Liver (tissue), 9 donors: ENCODE measurements around the gene LARGE1. TPM values are rescaled to one million over a fixed set of nuclear protein-coding genes. Genes with fewer than 3 reads are reported as not detected.

ENCODE experiments used
- DNase-seq: peaks from one replicate; pipeline ENCODE4 v3.0.0-alpha.2; 2017; ENCODE audit warnings: low spot score
- H3K27ac ChIP-seq, 2 donors: one replicate each; pipeline ENCODE4 v1.7.0; 2013; ENCODE audit warnings: inconsistent platforms in 2 of 2, low read length in 2 of 2, control low read depth in 1 of 2, low read depth in 1 of 2, mild to moderate bottlenecking in 1 of 2
- H3K27me3 ChIP-seq, 4 donors: one replicate each; pipeline versions ENCODE4 v1.6.1 to v1.7.0; 2013; ENCODE audit warnings: low read length in 3 of 4, inconsistent platforms in 1 of 4, mild to moderate bottlenecking in 1 of 4, moderate library complexity in 1 of 4; ENCODE audit not compliant: control insufficient read depth in 4 of 4, insufficient read depth in 4 of 4
- H3K36me3 ChIP-seq, 4 donors: one replicate each; pipeline versions ENCODE4 v1.6.1 to v1.7.0; 2013; ENCODE audit warnings: low read length in 3 of 4, mild to moderate bottlenecking in 3 of 4, low read depth in 1 of 4, moderate library complexity in 1 of 4; ENCODE audit not compliant: control insufficient read depth in 4 of 4, insufficient read depth in 3 of 4
- H3K4me1 ChIP-seq, 4 donors: one replicate each; pipeline versions ENCODE4 v1.6.1 to v1.7.0; 2013; ENCODE audit warnings: low read length in 3 of 4, mild to moderate bottlenecking in 3 of 4, moderate library complexity in 1 of 4; ENCODE audit not compliant: control insufficient read depth in 4 of 4, insufficient read depth in 4 of 4
- H3K4me3 ChIP-seq, 3 donors: one replicate each; pipeline versions ENCODE4 v1.6.1 to v1.7.0; 2013; ENCODE audit warnings: low read length in 3 of 3, control low read depth in 1 of 3, low read depth in 1 of 3, mild to moderate bottlenecking in 1 of 3
- H3K9ac ChIP-seq, 2 donors: one replicate each; pipeline ENCODE4 v1.7.0; 2013; ENCODE audit warnings: low read length in 2 of 2, mild to moderate bottlenecking in 2 of 2, moderate library complexity in 2 of 2, control low read depth in 1 of 2, low read depth in 1 of 2
- H3K9me3 ChIP-seq, 4 donors: one replicate each; pipeline versions ENCODE4 v1.6.1 to v1.7.0; 2013; ENCODE audit warnings: low read length in 3 of 4; ENCODE audit not compliant: control insufficient read depth in 4 of 4
- ATF3 ChIP-seq: IDR thresholded peaks from 2 replicates; pipeline ENCODE4 v1.6.1; 2016; ENCODE audit warnings: antibody characterized with exemption
- CTCF ChIP-seq: fragments of 150-350 bp; IDR thresholded peaks from 2 replicates; pipeline ENCODE4 v1.5.1; 2017; ENCODE audit warnings: improper control_type of control experiment, low read depth, low read length; ENCODE audit not compliant: missing input control
- EGR1 ChIP-seq, 2 donors: IDR thresholded peaks; 2 replicates each; pipeline ENCODE4 v1.6.1; 2016 to 2018; ENCODE audit warnings: antibody characterized with exemption in 2 of 2, low read depth in 2 of 2
- FOXA1 ChIP-seq: IDR thresholded peaks from 2 replicates; pipeline ENCODE4 v1.6.1; 2016; ENCODE audit warnings: antibody characterized with exemption
- FOXA2 ChIP-seq: IDR thresholded peaks from 2 replicates; pipeline ENCODE4 v1.6.1; 2016; ENCODE audit warnings: antibody characterized with exemption
- GABPA ChIP-seq, 2 donors: IDR thresholded peaks in 1 of 2; conservative IDR thresholded peaks in 1 of 2; 2 replicates each; pipeline ENCODE4 v1.6.1; 2016; ENCODE audit warnings: antibody characterized with exemption in 2 of 2, mild to moderate bottlenecking in 1 of 2, moderate library complexity in 1 of 2
- HNF4A ChIP-seq, 2 donors: conservative IDR thresholded peaks; 2 replicates each; pipeline ENCODE4 v1.6.1; 2016; ENCODE audit warnings: antibody characterized with exemption in 2 of 2, mild to moderate bottlenecking in 2 of 2
- HNF4G ChIP-seq: IDR thresholded peaks from 2 replicates; pipeline ENCODE4 v1.6.1; 2016; ENCODE audit warnings: antibody characterized with exemption
- JUND ChIP-seq, 2 donors: IDR thresholded peaks; 2 replicates each; pipeline ENCODE4 v1.6.1; 2016; ENCODE audit warnings: antibody characterized with exemption in 2 of 2
- MAX ChIP-seq: IDR thresholded peaks from 2 replicates; pipeline ENCODE4 v1.6.1; 2016; ENCODE audit warnings: antibody characterized with exemption
- NR2F2 ChIP-seq: IDR thresholded peaks from 2 replicates; pipeline ENCODE4 v1.6.1; 2016; ENCODE audit warnings: antibody characterized with exemption
- RAD21 ChIP-seq, 2 donors: IDR thresholded peaks; 2 replicates each; pipeline ENCODE4 v1.6.1; 2016; ENCODE audit warnings: antibody characterized with exemption in 2 of 2, mild to moderate bottlenecking in 2 of 2
- REST ChIP-seq: IDR thresholded peaks from 2 replicates; pipeline ENCODE4 v1.6.1; 2016; ENCODE audit warnings: antibody characterized with exemption, mild to moderate bottlenecking
- RXRA ChIP-seq, 2 donors: IDR thresholded peaks; 2 replicates each; pipeline ENCODE4 v1.6.1; 2017 to 2018; ENCODE audit warnings: antibody characterized with exemption in 2 of 2, mild to moderate bottlenecking in 1 of 2
- SP1 ChIP-seq: IDR thresholded peaks from 2 replicates; pipeline ENCODE4 v1.6.1; 2018; ENCODE audit warnings: antibody characterized with exemption, mild to moderate bottlenecking
- TAF1 ChIP-seq: conservative IDR thresholded peaks from 2 replicates; pipeline ENCODE4 v1.6.1; 2016; ENCODE audit warnings: antibody characterized with exemption, mild to moderate bottlenecking
- YY1 ChIP-seq: IDR thresholded peaks from 2 replicates; pipeline ENCODE4 v1.6.1; 2016; ENCODE audit warnings: antibody characterized with exemption, mild to moderate bottlenecking
- ZBTB33 ChIP-seq: IDR thresholded peaks from 2 replicates; pipeline ENCODE4 v1.6.1; 2016; ENCODE audit warnings: antibody characterized with exemption
- WGBS: extraction: QIAGEN DNeasy Blood & Tissue Kit; methylation state at CpG from one replicate; pipeline ENCODE4 v1.1.7; 2013; 5-methylcytosine and 5-hydroxymethylcytosine counted together
- polyA plus RNA-seq, 2 donors: library from polyadenylated mRNA; stranded (reverse) in 1 of 2; unstranded in 1 of 2; fragments of 200-250 nt in 1 of 2; fragments of >200 nt in 1 of 2; fragmentation: Nextera tagmentation in 1 of 2; extraction: Ambion mirVana in 1 of 2; gene quantifications; one replicate each; pipeline versions ENCODE4 v1.2.1 to v1.2.3, GENCODE V29; 2013 to 2015
- total RNA-seq, 2 donors: library from RNA; depleted of rRNA; stranded (reverse); fragments of >200 nt; gene quantifications; one replicate each; pipeline ENCODE4 v1.2.3, GENCODE V29; 2014
- donor health status: healthy.
- donor health status: healthy.
- donor health status: healthy.
- donor health status: healthy.
- donor health status: healthy.

LARGE1 gene
- total and polyA plus RNA-seq, 4 donors, result 2.3 to 14.1 (median 5.7) TPM

- no peak for TF ChIP-seq ATF3
- TF ChIP-seq RAD21 (IDR thresholded peaks at IDR 0.05), result no peak
- TF ChIP-seq GABPA (IDR thresholded peaks at IDR 0.05 in 1 of 2, conservative IDR thresholded peaks at IDR 0.05 in 1 of 2), result no peak
- TF ChIP-seq FOXA1, result no peak
- TF ChIP-seq FOXA2, result no peak
Measured at GRCh38 chr22:33867971-33868370, 52.3 kb downstream of the LARGE1 start (continued).

- H3K36me3 ChIP-seq, result no peaks in the 10 kb centered on the region
Measured at GRCh38 chr22:33867118-33867866, 53.0 kb downstream of the LARGE1 start.

More at GRCh38 chr22:33867118-33867866, 53.0 kb downstream of the LARGE1 start:
- Histone ChIP-seq H3K9ac (no peak overlapping the region), H3K27me3 (no peaks in the 10 kb centered on the region), H3K9me3 (no peaks in the 10 kb centered on the region), H3K4me1 (peaks cover 1 to 17% (median 14%) of the 10 kb centered on the region in 4 donors), H3K27ac (peak overlapping the region in 1 of 2 donors; percentile 72), H3K4me3 (no peak overlapping the region)
- no peak for DNase-seq
- TF ChIP-seq NR2F2 (no peak), ATF3 (peak; percentile 58), SP1 (no peak), RAD21 (IDR thresholded peaks at IDR 0.05) (peak in 1 of 2 donors; percentile 33), RXRA (IDR thresholded peaks at IDR 0.05) (peak; percentile 17 to 67), REST (no peak), YY1 (peak; percentile 25), ZBTB33 (no peak), HNF4G (peak; percentile 18), HNF4A (conservative IDR thresholded peaks at IDR 0.05) (peak; percentile 79 to 96), JUND (IDR thresholded peaks at IDR 0.05) (peak; percentile 77 to 95), TAF1 (no peak), FOXA1 (no peak), GABPA (IDR thresholded peaks at IDR 0.05 in 1 of 2, conservative IDR thresholded peaks at IDR 0.05 in 1 of 2) (no peak), CTCF (no peak), MAX (no peak), EGR1 (IDR thresholded peaks at IDR 0.05; ENCODE audit: low read depth in 2 of 2) (no peak), FOXA2 (peak; percentile 13)
- 68% methylated on average over 12 of the region's 12 CpGs for WGBS
